ENCODE data around the gene PITRM1.
"Not testable (repeated sequence)": the region's sequence is repeated elsewhere in the genome, so short reads cannot be mapped to it uniquely, and the experiment has no call there.

Gene PITRM1

GRCh38 chr10:3196958-3197347, 24.4 kb upstream of the PITRM1 start:
- no peak for DNase-seq

GRCh38 chr10:3196482-3196881, 23.9 kb upstream of the PITRM1 start:
- no peak for DNase-seq

- no peak for DNase-seq
These were observed 23.1 kb upstream of the PITRM1 start for GRCh38 chr10:3195726-3196125.

GRCh38 chr10:3195286-3195685, 22.7 kb upstream of the PITRM1 start:
- DNase-seq = no peak

GRCh38 chr10:3194871-3195270, 22.3 kb upstream of the PITRM1 start:
- no peak for DNase-seq

- no peak for DNase-seq
These were observed 21.2 kb upstream of the PITRM1 start for GRCh38 chr10:3193751-3194150.

GRCh38 chr10:3192856-3193635, 20.5 kb upstream of the PITRM1 start:
- DNase-seq = peak in 1 of 2 experiments; percentile 46

GRCh38 chr10:3190817-3191216, 18.2 kb upstream of the PITRM1 start:
- DNase-seq = no peak

GRCh38 chr10:3187229-3187628, 14.6 kb upstream of the PITRM1 start:
- DNase-seq = not testable (repeated sequence)

- DNase-seq = no peak
These were observed 13.8 kb upstream of the PITRM1 start for GRCh38 chr10:3186368-3186767.

GRCh38 chr10:3185386-3185785, 12.8 kb upstream of the PITRM1 start:
- DNase-seq = no peak

GRCh38 chr10:3180355-3181025, 7.9 kb upstream of the PITRM1 start:
- DNase-seq = no peak

GRCh38 chr10:3179174-3179573, 6.6 kb upstream of the PITRM1 start:
- DNase-seq = no peak

GRCh38 chr10:3178042-3178441, 5.5 kb upstream of the PITRM1 start:
- no peak for DNase-seq

- DNase-seq = no peak
These were observed 743 bp upstream of the PITRM1 start for GRCh38 chr10:3173171-3173878.

- no peak for DNase-seq
These were observed 519 bp downstream of the PITRM1 start for GRCh38 chr10:3172081-3172445.

GRCh38 chr10:3171488-3171887, 1.1 kb downstream of the PITRM1 start:
- not testable (repeated sequence) for DNase-seq

- no peak for DNase-seq
These were observed 2.9 kb downstream of the PITRM1 start for GRCh38 chr10:3169673-3170072.

- DNase-seq = no peak
These were observed 3.3 kb downstream of the PITRM1 start for GRCh38 chr10:3169271-3169670.

GRCh38 chr10:3167611-3168330, 4.8 kb downstream of the PITRM1 start:
- DNase-seq = no peak

- no peak for DNase-seq
These were observed 5.9 kb downstream of the PITRM1 start for GRCh38 chr10:3166496-3167290.

GRCh38 chr10:3165196-3165595, 7.4 kb downstream of the PITRM1 start:
- DNase-seq = no peak

Data from SW 1271 (cell line).